ENCODE results near the gene SLK.

Gene SLK

GRCh38 chr10:103969436-103969835 lies 2.5 kb downstream of the SLK start:
- no peak overlapping the region for H2BK5ac ChIP-seq (ENCODE audit: low read depth, low read length, poor library complexity)
- no peak overlapping the region for H3K4ac ChIP-seq (ENCODE audit: low read depth, low read length)
- no peak overlapping the region for H2AK5ac ChIP-seq (ENCODE audit: low read length)
- peaks cover 11% of the 10 kb centered on the region for H3K79me2 ChIP-seq (ENCODE audit: control insufficient read depth, insufficient read depth, low read length, poor library complexity)
- no peak overlapping the region for H4K12ac ChIP-seq (ENCODE audit: low read depth, low read length)
- no peak overlapping the region for H4K8ac ChIP-seq (ENCODE audit: low read depth, low read length)
- peak overlapping the region; percentile 40 for H3K4me2 ChIP-seq (ENCODE audit: low read length)
- peaks cover 2 to 3% of the 10 kb centered on the region in 2 experiments for H3K4me1 ChIP-seq (ENCODE audit: control insufficient read depth in 1 of 2, insufficient read depth in 2 of 2, low read length in 2 of 2)
- no peak overlapping the region for H3K4me3 ChIP-seq (ENCODE audit: low read depth, low read length)
- whole genome bisulfite sequencing (ENCODE audit: extremely low coverage, insufficient coverage, insufficient read length) = no CpG with 5 or more reads among the region's 4 CpGs
- no peak for DNase-seq
- no peak overlapping the region for H2AFZ ChIP-seq (ENCODE audit: insufficient read depth, low read length, poor library complexity)
- H3K9me3 ChIP-seq (ENCODE audit: insufficient read depth, low read depth, low read length) = no peaks in the 10 kb centered on the region
- H2BK12ac ChIP-seq (ENCODE audit: low read length) = no peak overlapping the region
- H2BK120ac ChIP-seq (ENCODE audit: insufficient read depth, low read length, poor library complexity) = no peak overlapping the region
- H3K27me3 ChIP-seq (ENCODE audit: insufficient read depth, low read length) = no peaks in the 10 kb centered on the region
- no peaks in the 10 kb centered on the region for H3K36me3 ChIP-seq (ENCODE audit: control insufficient read depth in 1 of 2, insufficient read depth in 2 of 2, low read length in 2 of 2)
- H3K14ac ChIP-seq (ENCODE audit: low read length) = no peak overlapping the region
- H4K91ac ChIP-seq (ENCODE audit: low read depth, low read length) = no peak overlapping the region
- no peak overlapping the region for H3K23ac ChIP-seq (ENCODE audit: low read length)
- H3K9ac ChIP-seq (ENCODE audit: low read length) = no peak overlapping the region
- peaks cover 6% of the 10 kb centered on the region for H3K79me1 ChIP-seq (ENCODE audit: low read length)
- no peak overlapping the region for H3K27ac ChIP-seq (ENCODE audit: low read depth, low read length)
- H3K18ac ChIP-seq (ENCODE audit: low read length) = no peak overlapping the region

DNA sequence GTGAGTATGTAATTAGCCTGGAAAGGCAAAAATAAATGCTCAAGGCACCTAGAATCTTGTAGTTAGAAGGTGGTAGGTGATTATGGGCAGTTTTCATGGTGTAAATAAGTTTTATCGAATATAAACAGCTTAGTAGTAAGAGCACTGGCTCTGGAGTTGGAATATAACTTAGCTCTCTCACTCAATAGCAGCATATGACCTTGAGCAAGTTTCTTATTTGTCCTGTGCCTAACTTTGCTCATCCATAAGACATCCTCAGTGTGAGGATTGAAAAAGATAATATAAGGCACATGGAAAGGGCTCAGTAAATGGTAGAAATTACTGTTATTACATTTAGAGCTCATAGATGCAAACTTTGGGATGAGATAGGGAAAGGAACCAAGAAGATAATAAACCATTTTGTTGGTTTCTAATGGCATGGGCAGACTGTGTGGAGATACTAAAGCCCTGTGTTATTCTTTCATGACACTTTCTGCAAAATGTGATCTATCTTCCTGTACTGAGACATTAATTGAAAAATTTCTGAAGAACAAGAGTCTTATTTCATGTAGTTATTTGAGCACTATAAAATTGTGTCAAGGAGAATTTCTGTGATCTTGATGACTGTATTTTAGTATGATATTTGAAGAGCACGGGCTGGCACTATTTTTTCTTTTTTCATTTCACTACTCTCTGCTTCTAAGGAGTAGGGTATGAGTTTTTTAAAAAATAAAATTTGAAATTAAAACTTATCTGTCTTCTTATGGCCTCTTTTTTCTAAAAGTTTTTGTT lies 3.1 kb downstream of the SLK start:
- peaks cover 11% of the 10 kb centered on the region for H3K79me2 ChIP-seq (ENCODE audit: control insufficient read depth, insufficient read depth, low read length, poor library complexity)
- no CpG with 5 or more reads among the region's 2 CpGs for whole genome bisulfite sequencing (ENCODE audit: extremely low coverage, insufficient coverage, insufficient read length)
- no peaks in the 10 kb centered on the region for H3K9me3 ChIP-seq (ENCODE audit: insufficient read depth, low read depth, low read length)
- no peak overlapping the region for H3K9ac ChIP-seq (ENCODE audit: low read length)
- no peak for DNase-seq
- no peak overlapping the region for H2BK5ac ChIP-seq (ENCODE audit: low read depth, low read length, poor library complexity)
- no peak overlapping the region for H4K8ac ChIP-seq (ENCODE audit: low read depth, low read length)
- H3K4me2 ChIP-seq (ENCODE audit: low read length) = peak overlapping the region; percentile 40
- no peak overlapping the region for H2BK12ac ChIP-seq (ENCODE audit: low read length)
- no peak overlapping the region for H2BK120ac ChIP-seq (ENCODE audit: insufficient read depth, low read length, poor library complexity)
- no peaks in the 10 kb centered on the region for H3K27me3 ChIP-seq (ENCODE audit: insufficient read depth, low read length)
- H3K4ac ChIP-seq (ENCODE audit: low read depth, low read length) = no peak overlapping the region
- no peak overlapping the region for H3K27ac ChIP-seq (ENCODE audit: low read depth, low read length)
- H3K79me1 ChIP-seq (ENCODE audit: low read length) = peaks cover 6% of the 10 kb centered on the region
- H3K18ac ChIP-seq (ENCODE audit: low read length) = no peak overlapping the region
- H2AK5ac ChIP-seq (ENCODE audit: low read length) = no peak overlapping the region
- H4K91ac ChIP-seq (ENCODE audit: low read depth, low read length) = no peak overlapping the region
- H3K4me3 ChIP-seq (ENCODE audit: low read depth, low read length) = no peak overlapping the region
- H3K14ac ChIP-seq (ENCODE audit: low read length) = no peak overlapping the region
- no peak overlapping the region for H2AFZ ChIP-seq (ENCODE audit: insufficient read depth, low read length, poor library complexity)
- no peak overlapping the region for H3K23ac ChIP-seq (ENCODE audit: low read length)
- no peak overlapping the region for H4K12ac ChIP-seq (ENCODE audit: low read depth, low read length)
- H3K4me1 ChIP-seq (ENCODE audit: control insufficient read depth in 1 of 2, insufficient read depth in 2 of 2, low read length in 2 of 2) = peaks cover 2 to 3% of the 10 kb centered on the region in 2 experiments
- no peaks in the 10 kb centered on the region for H3K36me3 ChIP-seq (ENCODE audit: control insufficient read depth in 1 of 2, insufficient read depth in 2 of 2, low read length in 2 of 2)

DNA sequence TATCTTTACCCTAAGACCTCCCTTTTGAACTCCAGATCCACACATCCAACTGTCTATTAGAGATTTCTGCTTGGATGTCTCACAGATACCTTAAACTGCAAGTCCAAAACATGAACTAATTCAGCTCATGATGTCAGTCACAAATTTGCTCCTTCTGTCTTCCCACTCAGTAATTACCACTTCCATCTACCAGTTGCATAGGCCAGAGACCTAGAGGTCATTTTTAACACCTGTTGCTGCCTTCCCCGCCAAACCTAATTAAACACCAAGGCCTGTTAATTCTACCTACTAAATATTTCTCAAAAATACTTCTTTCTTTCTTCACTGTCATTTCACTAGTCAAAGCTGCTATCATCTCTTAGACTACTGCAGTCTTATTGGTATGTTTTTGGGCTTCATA lies 8.2 kb downstream of the SLK start:
- no peak overlapping the region for H3K14ac ChIP-seq (ENCODE audit: low read length)
- no peaks in the 10 kb centered on the region for H3K36me3 ChIP-seq (ENCODE audit: control insufficient read depth in 1 of 2, insufficient read depth in 2 of 2, low read length in 2 of 2)
- H2BK120ac ChIP-seq (ENCODE audit: insufficient read depth, low read length, poor library complexity) = no peak overlapping the region
- no peaks in the 10 kb centered on the region for H3K27me3 ChIP-seq (ENCODE audit: insufficient read depth, low read length)
- H3K4ac ChIP-seq (ENCODE audit: low read depth, low read length) = no peak overlapping the region
- H3K79me1 ChIP-seq (ENCODE audit: low read length) = no peaks in the 10 kb centered on the region
- no peak overlapping the region for H2BK5ac ChIP-seq (ENCODE audit: low read depth, low read length, poor library complexity)
- H3K27ac ChIP-seq (ENCODE audit: low read depth, low read length) = no peak overlapping the region
- H3K23ac ChIP-seq (ENCODE audit: low read length) = no peak overlapping the region
- no peak overlapping the region for H2AK5ac ChIP-seq (ENCODE audit: low read length)
- DNase-seq = no peak
- no peak overlapping the region for H3K4me2 ChIP-seq (ENCODE audit: low read length)
- H4K91ac ChIP-seq (ENCODE audit: low read depth, low read length) = no peak overlapping the region
- H3K79me2 ChIP-seq (ENCODE audit: control insufficient read depth, insufficient read depth, low read length, poor library complexity) = no peaks in the 10 kb centered on the region
- no peaks in the 10 kb centered on the region for H3K9me3 ChIP-seq (ENCODE audit: insufficient read depth, low read depth, low read length)
- H3K18ac ChIP-seq (ENCODE audit: low read length) = no peak overlapping the region
- WGBS (ENCODE audit: extremely low coverage, insufficient coverage, insufficient read length) = 100% methylated on average over 1 of the region's 1 CpG
- H4K12ac ChIP-seq (ENCODE audit: low read depth, low read length) = no peak overlapping the region
- no peak overlapping the region for H2AFZ ChIP-seq (ENCODE audit: insufficient read depth, low read length, poor library complexity)
- no peak overlapping the region for H4K8ac ChIP-seq (ENCODE audit: low read depth, low read length)
- H2BK12ac ChIP-seq (ENCODE audit: low read length) = no peak overlapping the region
- no peak overlapping the region for H3K9ac ChIP-seq (ENCODE audit: low read length)
- H3K4me3 ChIP-seq (ENCODE audit: low read depth, low read length) = no peak overlapping the region
- no peaks in the 10 kb centered on the region for H3K4me1 ChIP-seq (ENCODE audit: control insufficient read depth in 1 of 2, insufficient read depth in 2 of 2, low read length in 2 of 2)

DNA sequence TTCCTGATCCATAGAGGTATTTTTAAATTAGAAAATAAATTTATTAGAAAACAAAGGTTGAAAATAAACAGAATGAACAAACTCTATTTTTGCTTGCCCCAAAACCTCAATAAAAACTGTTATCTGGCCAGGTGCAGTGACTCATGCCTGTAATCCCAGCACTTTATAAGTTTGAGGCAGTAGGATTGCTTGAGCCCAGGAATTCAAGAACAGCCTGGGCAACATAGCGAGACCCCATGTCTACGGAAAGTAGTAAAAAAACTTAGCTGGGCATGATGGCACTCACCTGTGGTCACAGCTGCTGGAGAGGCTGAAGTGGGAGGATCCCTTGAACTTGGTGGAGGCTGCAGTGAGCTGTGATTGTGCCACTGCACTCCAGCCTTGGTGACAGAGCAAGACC lies 10.3 kb downstream of the SLK start:
- DNase-seq = no peak
- Histone ChIP-seq H3K9me3 (ENCODE audit: insufficient read depth, low read depth, low read length) (no peaks in the 10 kb centered on the region), H3K4me1 (ENCODE audit: control insufficient read depth in 1 of 2, insufficient read depth in 2 of 2, low read length in 2 of 2) (no peaks in the 10 kb centered on the region), H3K4ac (ENCODE audit: low read depth, low read length) (no peak overlapping the region), H3K27me3 (ENCODE audit: insufficient read depth, low read length) (no peaks in the 10 kb centered on the region), H4K8ac (ENCODE audit: low read depth, low read length) (no peak overlapping the region), H2AFZ (ENCODE audit: insufficient read depth, low read length, poor library complexity) (no peak overlapping the region), H3K23ac (ENCODE audit: low read length) (no peak overlapping the region), H4K12ac (ENCODE audit: low read depth, low read length) (no peak overlapping the region), H3K4me3 (ENCODE audit: low read depth, low read length) (no peak overlapping the region), H2BK120ac (ENCODE audit: insufficient read depth, low read length, poor library complexity) (no peak overlapping the region), H3K9ac (ENCODE audit: low read length) (no peak overlapping the region), H4K91ac (ENCODE audit: low read depth, low read length) (no peak overlapping the region), H3K14ac (ENCODE audit: low read length) (no peak overlapping the region), H3K79me2 (ENCODE audit: control insufficient read depth, insufficient read depth, low read length, poor library complexity) (no peaks in the 10 kb centered on the region), H2AK5ac (ENCODE audit: low read length) (no peak overlapping the region), H3K18ac (ENCODE audit: low read length) (no peak overlapping the region), H3K27ac (ENCODE audit: low read depth, low read length) (no peak overlapping the region), H3K4me2 (ENCODE audit: low read length) (no peak overlapping the region), H3K36me3 (ENCODE audit: control insufficient read depth in 1 of 2, insufficient read depth in 2 of 2, low read length in 2 of 2) (no peaks in the 10 kb centered on the region), H2BK5ac (ENCODE audit: low read depth, low read length, poor library complexity) (no peak overlapping the region), H3K79me1 (ENCODE audit: low read length) (no peaks in the 10 kb centered on the region), H2BK12ac (ENCODE audit: low read length) (no peak overlapping the region)
- WGBS (ENCODE audit: extremely low coverage, insufficient coverage, insufficient read length) = no CpG with 5 or more reads among the region's 2 CpGs

Data from trophoblast cell (in vitro differentiated cells and primary cell).